PC-3 (cell line): ENCODE measurements around the gene ENOX2. TPM values are rescaled to one million over a fixed set of nuclear protein-coding genes. Genes with fewer than 3 reads are reported as not detected.

Experiments used
- ATAC-seq: fragments of 200-7000 bp; cut with Tn5 transposase; 2 replicates; pipeline ENCODE4 v1.9.1; 2020; ENCODE audit warnings: mild to moderate bottlenecking, moderate library complexity
- Bru-seq: library from RNA; stranded (reverse); fragments of 400-500 nt; gene quantifications from one replicate; lab custom pipeline; 2021; lab: Mats Ljungman, UMichigan
- BruChase-seq, 2 experiments: library from RNA; stranded (reverse); fragments of 400-500 nt; gene quantifications; one replicate each; lab custom pipeline; 2021; lab: Mats Ljungman, UMichigan
- BruUV-seq: library from RNA; stranded (reverse); fragments of 400-500 nt; replicated peaks from 2 replicates; lab custom pipeline; 2021; lab: Mats Ljungman, UMichigan
- CTCF ChIA-PET: fragments of 300-600 bp; sonication (Branson Sonifier 250); formaldehyde crosslinking; loops from one replicate; lab custom pipeline; 2022; ENCODE audit warnings: antibody characterized with exemption; lab: Charles Lee
- POLR2A ChIA-PET: fragments of 300-600 bp; sonication (Branson Sonifier 250); formaldehyde crosslinking; loops from one replicate; lab custom pipeline; 2022; ENCODE audit warnings: antibody characterized with exemption; ENCODE audit not compliant: unreplicated experiment; lab: Charles Lee
- DNase-seq: peaks from one replicate; pipeline ENCODE4 v3.0.0-alpha.2; 2015
- H2AFZ ChIP-seq: fragments of 300-600 bp; sonication (generic); 2 replicates; pipeline ENCODE4 v1.6.0; 2016; ENCODE audit warnings: antibody characterized with exemption, low read length
- H3F3A ChIP-seq: fragments of 300-600 bp; sonication (generic); one replicate; pipeline ENCODE4 v1.6.0; 2017; ENCODE audit warnings: antibody characterized with exemption, low read length, control low read depth, mild to moderate bottlenecking; ENCODE audit not compliant: unreplicated experiment
- H3K27ac ChIP-seq: fragments of 300-600 bp; sonication (generic); 2 replicates; pipeline ENCODE4 v1.5.1; 2016; ENCODE audit warnings: mild to moderate bottlenecking, low read length
- H3K27me3 ChIP-seq: fragments of 300-600 bp; sonication (generic); 2 replicates; pipeline ENCODE4 v1.6.1; 2016; ENCODE audit warnings: low read length, mixed read lengths
- H3K36me3 ChIP-seq: fragments of 300-600 bp; sonication (generic); 2 replicates; pipeline ENCODE4 v1.6.1; 2016; ENCODE audit warnings: low read depth, mixed run types, low read length, mixed read lengths
- H3K4me1 ChIP-seq: fragments of 300-600 bp; sonication (generic); 2 replicates; pipeline ENCODE4 v1.5.1; 2016; ENCODE audit warnings: low read length; ENCODE audit not compliant: insufficient read depth
- H3K4me2 ChIP-seq: fragments of 300-600 bp; sonication (generic); 2 replicates; pipeline ENCODE4 v1.6.0; 2016; ENCODE audit warnings: low read length
- H3K4me3 ChIP-seq: fragments of 300-600 bp; sonication (generic); 2 replicates; pipeline ENCODE4 v1.5.1; 2016; ENCODE audit warnings: mild to moderate bottlenecking, low read length, mixed read lengths
- H3K79me2 ChIP-seq: fragments of 300-600 bp; sonication (generic); 2 replicates; pipeline ENCODE4 v1.6.1; 2017; ENCODE audit warnings: low read length, mixed read lengths
- H3K9ac ChIP-seq: fragments of 300-600 bp; sonication (generic); 2 replicates; pipeline ENCODE4 v1.6.0; 2016; ENCODE audit warnings: mild to moderate bottlenecking, low read length
- H3K9me2 ChIP-seq: fragments of 300-600 bp; sonication (generic); replicated peaks from 2 replicates; pipeline ENCODE4 v1.6.1; 2016; ENCODE audit warnings: mixed run types, low read length, mixed read lengths
- H3K9me3 ChIP-seq: fragments of 300-600 bp; sonication (generic); 2 replicates; pipeline ENCODE4 v1.6.1; 2016; ENCODE audit warnings: low read length, mixed read lengths
- H4K20me1 ChIP-seq: fragments of 300-600 bp; sonication (generic); 2 replicates; pipeline ENCODE4 v1.6.1; 2016; ENCODE audit warnings: low read length, mixed read lengths
- EZH2 ChIP-seq: fragments of 300-600 bp; sonication (generic); IDR thresholded peaks from one replicate; pipeline ENCODE4 v1.6.1; 2017; ENCODE audit warnings: antibody characterized with exemption, mild to moderate bottlenecking, low read length; ENCODE audit not compliant: unreplicated experiment
- EZH2phosphoT487 ChIP-seq: fragments of 300-600 bp; sonication (generic); IDR thresholded peaks from 2 replicates; pipeline ENCODE4 v1.6.1; 2018; ENCODE audit warnings: mild to moderate bottlenecking, antibody characterized with exemption, low read length, borderline replicate concordance
- intact Hi-C: fragments of 100-400 bp; cut with micrococcal nuclease; formaldehyde crosslinking; loops from 2 replicates; pipeline ENCODE4 v1.9.0; 2023
- long read RNA-seq: library from polyadenylated mRNA; unstranded; transcript quantifications from one replicate; pipeline ENCODE4 v2.0.0, GENCODE V29; 2021; ENCODE audit not compliant: unreplicated experiment
- total RNA-seq: library from RNA; depleted of rRNA; stranded (reverse); fragments of >200 nt; gene quantifications from 2 replicates; pipeline ENCODE4 v1.2.3, GENCODE V29; 2014; rRNA removed
- TF ChIP-seq, protein P1 (sequence below): fragments of 300-600 bp; sonication (generic); conservative IDR thresholded peaks from 2 replicates; pipeline ENCODE4 v1.5.1; 2017; ENCODE audit warnings: antibody characterized with exemption, low read depth, mild to moderate bottlenecking, low read length

Gene ENOX2, protein sequence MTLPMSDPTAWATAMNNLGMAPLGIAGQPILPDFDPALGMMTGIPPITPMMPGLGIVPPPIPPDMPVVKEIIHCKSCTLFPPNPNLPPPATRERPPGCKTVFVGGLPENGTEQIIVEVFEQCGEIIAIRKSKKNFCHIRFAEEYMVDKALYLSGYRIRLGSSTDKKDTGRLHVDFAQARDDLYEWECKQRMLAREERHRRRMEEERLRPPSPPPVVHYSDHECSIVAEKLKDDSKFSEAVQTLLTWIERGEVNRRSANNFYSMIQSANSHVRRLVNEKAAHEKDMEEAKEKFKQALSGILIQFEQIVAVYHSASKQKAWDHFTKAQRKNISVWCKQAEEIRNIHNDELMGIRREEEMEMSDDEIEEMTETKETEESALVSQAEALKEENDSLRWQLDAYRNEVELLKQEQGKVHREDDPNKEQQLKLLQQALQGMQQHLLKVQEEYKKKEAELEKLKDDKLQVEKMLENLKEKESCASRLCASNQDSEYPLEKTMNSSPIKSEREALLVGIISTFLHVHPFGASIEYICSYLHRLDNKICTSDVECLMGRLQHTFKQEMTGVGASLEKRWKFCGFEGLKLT
- 11.8 and 17.3 TPM in 2 replicates for total RNA-seq
- percentile 60 among the genes with signal in this experiment for Bru-seq, nascent RNA
- BruChase-seq, experiment 1, labeled RNA remaining after a 6-hour chase: percentile 49 among the genes with signal in this experiment
- BruChase-seq, experiment 2, labeled RNA remaining after a 2-hour chase: percentile 54 among the genes with signal in this experiment
- long read RNA-seq, full-length matches to known transcripts: 18 of 40 reads
- long read RNA-seq, partial matches to known transcripts: 12 of 40 reads
- long read RNA-seq, other reads (novel, unspliced or antisense): 10 of 40 reads

DNA sequence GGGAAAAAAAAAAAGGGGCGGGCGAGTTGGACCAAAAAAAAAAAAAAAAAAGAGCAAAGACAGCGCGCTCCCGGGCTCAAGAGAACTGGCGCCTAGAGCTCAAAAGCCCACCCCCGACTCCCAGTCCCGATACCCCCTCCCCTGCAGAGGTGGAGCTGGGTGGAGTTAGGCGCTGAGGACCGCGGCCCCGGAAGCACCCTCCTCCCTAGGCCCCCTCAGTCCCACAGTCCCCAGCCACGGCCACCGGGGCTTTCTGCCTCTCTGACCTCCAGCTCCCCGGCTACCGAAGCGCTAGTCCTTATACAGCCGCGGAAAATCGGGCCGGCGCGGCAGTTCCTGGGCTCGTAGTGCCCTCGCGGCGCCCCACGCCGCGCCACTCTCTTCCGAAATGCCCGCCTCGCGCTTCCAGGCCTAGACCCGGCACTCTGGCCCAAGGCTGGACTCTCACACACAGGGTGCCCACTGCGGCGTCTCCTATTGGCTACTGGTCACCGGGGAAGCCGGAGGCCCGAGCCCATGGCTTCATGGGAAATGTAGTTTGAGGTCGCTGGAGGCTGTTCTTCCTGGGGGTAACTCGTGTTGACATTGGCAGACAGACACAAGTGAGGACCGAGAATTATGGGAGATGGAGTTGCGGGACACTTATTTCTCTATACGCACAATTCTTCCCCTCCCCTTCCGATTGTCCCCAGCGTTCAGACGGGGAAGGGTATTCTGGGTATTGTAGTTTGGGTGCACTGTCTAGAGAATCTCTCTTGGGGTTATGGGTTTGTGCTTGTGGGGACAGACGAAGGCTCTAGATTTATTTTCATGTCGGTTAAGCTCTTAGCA, at the start of gene ENOX2:
Gene ENOX2 (minus strand): TSS at position 427 of the 831 bp plus-strand sequence. CDS start 199,993 bp downstream, outside the sequence.
- Histone ChIP-seq H3K9me3 (no peaks in the 10 kb centered on the region), H3K4me3 (peak within 1 kb of the TSS; percentile 72), H3K79me2 (peaks cover 10% of the 10 kb centered on the region), H3K27ac (peak within 1 kb of the TSS; percentile 74), H3K36me3 (no peaks in the 10 kb centered on the region), H3K4me2 (peak within 1 kb of the TSS; percentile 85), H3K4me1 (peaks cover 5% of the 10 kb centered on the region; the same call in 1 of the 2 replicates), H3K9ac (peak within 1 kb of the TSS; percentile 98), H3K9me2 (no peaks in the 10 kb centered on the region), H3F3A (no peaks in the 10 kb centered on the region), H2AFZ (peak within 1 kb of the TSS; percentile 94), H3K27me3 (no peaks in the 10 kb centered on the region), H4K20me1 (no peaks in the 10 kb centered on the region)
- ChIA-PET CTCF (interaction anchor here (0.6 to 1.1 kb wide), 3 partner anchors 14 to 436 kb away, joined by 3 to 28 read pairs (median 8); no protein-coding TSS in a partner anchor), POLR2A (interaction anchor here (0.6 kb wide), 3 partner anchors 15 to 287 kb away, joined by 3 to 14 read pairs (median 5); no protein-coding TSS in a partner anchor)
- intact Hi-C loops: loop anchor here (2.0 to 5.0 kb wide), 6 partner anchors 18 to 500 kb away; no protein-coding TSS in a partner anchor
- TF ChIP-seq, protein P1, sequence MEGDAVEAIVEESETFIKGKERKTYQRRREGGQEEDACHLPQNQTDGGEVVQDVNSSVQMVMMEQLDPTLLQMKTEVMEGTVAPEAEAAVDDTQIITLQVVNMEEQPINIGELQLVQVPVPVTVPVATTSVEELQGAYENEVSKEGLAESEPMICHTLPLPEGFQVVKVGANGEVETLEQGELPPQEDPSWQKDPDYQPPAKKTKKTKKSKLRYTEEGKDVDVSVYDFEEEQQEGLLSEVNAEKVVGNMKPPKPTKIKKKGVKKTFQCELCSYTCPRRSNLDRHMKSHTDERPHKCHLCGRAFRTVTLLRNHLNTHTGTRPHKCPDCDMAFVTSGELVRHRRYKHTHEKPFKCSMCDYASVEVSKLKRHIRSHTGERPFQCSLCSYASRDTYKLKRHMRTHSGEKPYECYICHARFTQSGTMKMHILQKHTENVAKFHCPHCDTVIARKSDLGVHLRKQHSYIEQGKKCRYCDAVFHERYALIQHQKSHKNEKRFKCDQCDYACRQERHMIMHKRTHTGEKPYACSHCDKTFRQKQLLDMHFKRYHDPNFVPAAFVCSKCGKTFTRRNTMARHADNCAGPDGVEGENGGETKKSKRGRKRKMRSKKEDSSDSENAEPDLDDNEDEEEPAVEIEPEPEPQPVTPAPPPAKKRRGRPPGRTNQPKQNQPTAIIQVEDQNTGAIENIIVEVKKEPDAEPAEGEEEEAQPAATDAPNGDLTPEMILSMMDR: no peak
- TF ChIP-seq EZH2 (no peak), EZH2phosphoT487 (no peak)
- no TSS peak for BruUV-seq
- DNase-seq (peak; percentile 96), ATAC-seq (peak; percentile 98)

DNA sequence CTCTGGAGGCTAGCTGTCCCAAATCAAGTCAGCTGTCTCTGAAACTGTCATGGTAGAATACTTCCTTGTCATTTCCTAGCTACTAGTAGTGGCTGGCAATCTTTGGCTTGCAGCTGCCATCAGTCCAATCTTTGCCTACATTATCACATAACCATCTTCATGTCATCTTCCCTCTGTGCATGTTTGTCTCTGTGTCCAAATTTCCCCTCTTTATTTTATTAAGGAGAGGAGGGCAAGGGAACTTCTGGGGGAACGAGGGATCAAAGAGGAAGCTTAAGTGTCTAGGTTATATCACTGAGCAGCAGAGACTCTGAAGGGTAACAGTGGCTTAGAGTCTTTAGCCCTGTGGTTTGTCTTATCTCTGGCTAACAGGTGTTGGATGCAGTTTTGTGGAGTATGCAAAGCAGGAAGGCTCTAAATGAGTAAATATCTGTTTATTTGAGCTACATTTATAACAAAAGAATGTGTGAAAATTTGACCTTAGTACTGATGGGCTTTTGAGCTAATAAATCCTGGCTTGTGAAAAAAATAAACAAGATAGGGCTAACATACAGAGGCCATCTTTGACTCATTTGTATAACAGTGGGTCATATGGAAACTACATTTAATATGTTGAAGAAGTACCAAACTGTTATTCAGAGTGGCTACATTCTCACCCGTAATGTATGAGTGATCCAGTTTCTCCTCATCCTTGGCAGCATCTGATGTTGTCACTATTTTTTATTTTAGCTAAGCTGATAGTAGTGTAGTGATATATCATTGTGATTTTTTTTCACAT, 49.4 kb upstream of the ENOX2 start:
- H3K4me3 ChIP-seq: no peak overlapping the region
- H3K4me1 ChIP-seq: no peaks in the 10 kb centered on the region
- no peaks in the 10 kb centered on the region for H3F3A ChIP-seq
- H3K36me3 ChIP-seq: no peaks in the 10 kb centered on the region
- no peak overlapping the region for H3K9ac ChIP-seq
- H3K4me2 ChIP-seq: no peak overlapping the region
- intact Hi-C loops: no loop called here
- no peak overlapping the region for H2AFZ ChIP-seq
- CTCF ChIA-PET: no interaction called here
- DNase-seq: no peak
- H3K9me3 ChIP-seq: no peaks in the 10 kb centered on the region
- H3K9me2 ChIP-seq: no peaks in the 10 kb centered on the region
- H3K27ac ChIP-seq: no peak overlapping the region
- H3K27me3 ChIP-seq: no peaks in the 10 kb centered on the region
- H3K79me2 ChIP-seq: no peaks in the 10 kb centered on the region
- POLR2A ChIA-PET: no interaction called here
- ATAC-seq: no peak
- BruUV-seq: no TSS peak
- TF ChIP-seq EZH2phosphoT487 (no peak), EZH2 (no peak)
- TF ChIP-seq, protein P1: no peak
- H4K20me1 ChIP-seq: no peaks in the 10 kb centered on the region
